SIG-M5 treated with dmso at 0.1 percent for 504 hours (cell line): ENCODE results near the gene STAB1.

Experiments
- DNase-seq: peaks from one replicate; lab custom pipeline; 2025; ENCODE audit not compliant: unreplicated experiment; lab: John Stamatoyannopoulos, UW

Gene STAB1

DNA sequence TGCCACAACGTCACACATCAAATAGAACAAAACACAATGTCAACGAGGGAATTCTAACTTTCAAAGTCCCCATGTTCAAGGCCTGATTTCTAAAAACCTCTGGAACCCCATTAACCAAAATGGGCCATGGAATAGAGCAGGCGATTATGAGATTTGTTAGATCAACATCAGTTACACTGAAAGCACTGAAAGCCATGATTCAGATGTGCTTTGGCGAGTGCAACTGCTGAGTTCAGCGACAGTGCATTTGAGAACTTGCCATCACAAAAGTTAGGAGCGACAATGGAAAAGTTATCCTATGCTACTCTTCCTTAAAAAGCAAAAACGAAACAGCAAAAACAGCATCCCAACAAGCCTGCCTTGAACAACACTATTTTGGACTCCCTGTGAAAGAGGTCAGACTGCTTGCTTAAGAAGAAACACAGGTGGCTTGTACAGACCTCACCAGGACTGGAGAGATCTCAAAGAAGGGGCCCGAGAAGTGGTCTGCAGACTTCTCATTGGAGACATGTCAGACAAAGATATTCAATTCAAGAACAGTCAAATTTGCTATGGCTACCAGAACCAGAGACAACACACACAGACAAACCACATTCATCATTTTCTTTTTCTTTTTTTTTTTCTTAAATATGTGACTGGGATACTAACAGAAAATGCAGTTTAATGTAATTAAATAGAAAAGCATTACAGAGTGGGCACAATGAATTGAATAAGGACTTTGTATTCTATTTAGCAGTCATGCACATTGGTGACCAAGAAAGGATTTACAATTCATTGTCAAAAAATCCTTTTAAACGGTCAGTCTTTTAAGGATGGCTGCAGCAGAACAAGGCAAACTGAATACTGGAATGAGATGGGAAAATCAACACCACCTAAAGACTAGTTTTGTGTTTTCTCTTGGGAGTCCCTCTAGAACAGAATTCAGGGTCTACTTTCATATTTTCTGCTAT lies 62.1 kb downstream of the STAB1 start:
- DNase-seq = no peak

DNA sequence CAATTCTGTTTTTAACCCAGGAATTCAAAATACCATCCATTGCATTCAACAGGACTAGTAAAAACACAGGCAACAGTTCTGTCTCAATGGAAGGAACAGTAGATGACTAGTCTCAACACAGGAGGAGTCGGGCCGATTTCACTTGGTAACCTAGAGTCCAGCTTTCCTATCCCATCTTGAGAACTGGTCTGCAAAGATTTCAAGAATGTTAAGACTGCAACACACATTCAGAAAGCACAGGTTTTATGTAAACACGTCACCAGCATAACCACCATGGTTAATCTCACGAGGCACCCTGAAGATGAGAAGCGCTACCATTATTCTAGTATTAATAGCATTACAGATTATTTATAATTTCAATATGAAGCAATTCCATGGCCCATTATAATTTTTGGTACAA lies 63.3 kb downstream of the STAB1 start:
- no peak for DNase-seq

- DNase-seq = no peak
These were observed 66.0 kb downstream of the STAB1 start for GRCh38 chr3:52561028-52561747.

DNA sequence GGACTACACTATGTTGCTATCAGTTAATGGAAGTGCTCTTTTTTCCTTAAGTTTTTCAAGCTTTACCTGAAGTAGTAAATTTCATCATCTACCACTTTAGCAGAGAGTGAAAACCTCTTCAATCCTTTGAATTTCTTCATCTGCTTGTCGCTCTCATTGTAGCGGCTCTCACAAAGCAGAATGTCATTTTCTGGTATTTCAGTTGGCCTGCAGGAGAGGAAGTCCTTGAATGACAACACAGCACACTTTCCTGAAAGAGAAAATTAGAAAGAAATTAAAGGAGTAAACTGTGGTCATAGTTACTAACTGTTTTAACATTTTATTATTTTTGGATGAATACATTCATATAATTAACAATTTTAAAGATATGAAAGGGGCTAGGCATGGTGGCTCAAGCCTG lies 68.8 kb downstream of the STAB1 start:
- DNase-seq = no peak

DNA sequence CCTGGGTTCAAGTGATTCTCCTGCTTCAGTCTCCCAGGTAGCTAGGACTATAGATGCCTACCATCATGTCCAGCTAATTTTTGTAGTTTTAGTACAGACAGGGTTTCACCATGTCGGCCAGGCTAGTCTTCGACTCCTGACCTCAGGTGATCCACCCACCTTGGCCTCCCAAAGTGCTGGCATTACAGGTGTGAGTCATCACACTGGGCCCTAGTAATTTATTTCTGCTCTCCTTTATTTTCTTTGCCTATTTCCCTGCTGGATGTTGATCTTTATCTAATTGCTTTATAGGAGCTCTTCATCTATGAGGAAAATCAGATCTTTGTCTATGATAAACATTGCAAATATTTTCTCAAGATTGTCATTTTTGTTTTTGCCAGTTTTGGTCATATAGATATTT lies 72.9 kb downstream of the STAB1 start:
- DNase-seq = no peak

GRCh38 chr3:52570076-52570475 lies 74.9 kb downstream of the STAB1 start:
- DNase-seq = no peak

GRCh38 chr3:52572221-52572620 lies 77.1 kb downstream of the STAB1 start:
- no peak for DNase-seq
